Iris pigment epithelial cell (primary cell): ENCODE results near the gene OXTR.
A peak's percentile ranks its signal among the peaks of the same experiment; 100 is the strongest.
"Not testable (repeated sequence)": the region's sequence is repeated elsewhere in the genome, so short reads cannot be mapped to it uniquely, and the experiment has no call there.

Experiments used
- DNase-seq: peaks from one replicate; pipeline ENCODE4 v3.0.0-alpha.2; 2011; ENCODE audit warnings: low read depth

OXTR gene

GRCh38 chr3:8741581-8742261 is 27.7 kb downstream of the OXTR start:
- DNase-seq: peak; percentile 83

- peak; percentile 72 for DNase-seq
Observed at GRCh38 chr3:8739757-8740504, 29.5 kb downstream of the OXTR start.

GRCh38 chr3:8738639-8739038 is 30.8 kb downstream of the OXTR start:
- no peak for DNase-seq

GRCh38 chr3:8737823-8738222 is 31.6 kb downstream of the OXTR start:
- DNase-seq: no peak

- DNase-seq: no peak
Observed at GRCh38 chr3:8737301-8737700, 32.1 kb downstream of the OXTR start.

GRCh38 chr3:8736436-8736835 is 33.0 kb downstream of the OXTR start:
- DNase-seq: no peak

GRCh38 chr3:8734908-8735307 is 34.5 kb downstream of the OXTR start:
- DNase-seq: no peak

GRCh38 chr3:8734137-8734878 is 35.1 kb downstream of the OXTR start:
- DNase-seq: no peak

GRCh38 chr3:8733332-8734094 is 35.9 kb downstream of the OXTR start, which contains the start of gene CAV3:
Gene CAV3, plus strand, starts transcription at chr3:8733802. Its CDS starts 75 bp downstream, at chr3:8733877.
- no peak for DNase-seq

- no peak for DNase-seq
Observed at GRCh38 chr3:8732413-8732812, 37.0 kb downstream of the OXTR start.

GRCh38 chr3:8730656-8731055 is 38.8 kb downstream of the OXTR start:
- DNase-seq: peak; percentile 34

GRCh38 chr3:8729479-8729878 is 39.9 kb downstream of the OXTR start:
- no peak for DNase-seq

- DNase-seq: no peak
Observed at GRCh38 chr3:8727605-8728512, 41.6 kb downstream of the OXTR start.

- DNase-seq: no peak
Observed at GRCh38 chr3:8724108-8724752, 45.2 kb downstream of the OXTR start.

- no peak for DNase-seq
Observed at GRCh38 chr3:8723612-8724011, 45.8 kb downstream of the OXTR start.

- no peak for DNase-seq
Observed at GRCh38 chr3:8722808-8723207, 46.6 kb downstream of the OXTR start.

- not testable (repeated sequence) for DNase-seq
Observed at GRCh38 chr3:8715757-8716156, 53.7 kb downstream of the OXTR start.

- peak; percentile 23 for DNase-seq
Observed at GRCh38 chr3:8713901-8714759, 55.3 kb downstream of the OXTR start.

- no peak for DNase-seq
Observed at GRCh38 chr3:8712908-8713255, 56.5 kb downstream of the OXTR start.
